Lung (tissue), 12 donors: ENCODE results near the gene BCL7A. TPM values are rescaled to one million over a fixed set of nuclear protein-coding genes. Genes with fewer than 3 reads are reported as not detected.

Experiments
- ATAC-seq: fragments of 200-7000 bp; cut with Tn5 transposase; one replicate; pipeline ENCODE4 v1.9.1; 2020; ENCODE audit warnings: moderate number of reproducible peaks; ENCODE audit not compliant: insufficient read depth, low FRiP score
- DNase-seq, 3 donors: peaks; one replicate each; pipeline ENCODE4 v3.0.0-alpha.2; 2013 to 2017
- H3K27ac ChIP-seq, 2 donors: one replicate each; pipeline ENCODE4 v1.5.1; 2013; ENCODE audit warnings: mild to moderate bottlenecking in 2 of 2, moderate library complexity in 2 of 2, control low read depth in 1 of 2, inconsistent platforms in 1 of 2, low read depth in 1 of 2, low read length in 1 of 2
- H3K27me3 ChIP-seq, 3 donors: one replicate each; pipeline ENCODE4 v1.5.1; 2013; ENCODE audit warnings: low read length in 2 of 3; ENCODE audit not compliant: control insufficient read depth in 3 of 3, insufficient read depth in 3 of 3
- H3K36me3 ChIP-seq, 4 donors: one replicate each; pipeline ENCODE4 v1.5.1; 2013; ENCODE audit warnings: low read length in 4 of 4, mild to moderate bottlenecking in 1 of 4, moderate library complexity in 1 of 4; ENCODE audit not compliant: control insufficient read depth in 4 of 4, insufficient read depth in 4 of 4
- H3K4me1 ChIP-seq, 5 donors: one replicate each; pipeline ENCODE4 v1.5.1; 2013; ENCODE audit warnings: low read length in 5 of 5, mild to moderate bottlenecking in 2 of 5, moderate library complexity in 1 of 5; ENCODE audit not compliant: control insufficient read depth in 5 of 5, insufficient read depth in 5 of 5
- H3K4me3 ChIP-seq: one replicate; pipeline ENCODE4 v1.5.1; 2013; ENCODE audit warnings: mild to moderate bottlenecking, control low read depth, moderate library complexity
- H3K9ac ChIP-seq, 2 donors: one replicate each; pipeline ENCODE4 v1.5.1; 2013; ENCODE audit warnings: low read length in 2 of 2, control low read depth in 1 of 2; ENCODE audit not compliant: insufficient read depth in 1 of 2
- H3K9me3 ChIP-seq, 4 donors: one replicate each; pipeline ENCODE4 v1.5.1; 2013; ENCODE audit warnings: low read length in 3 of 4, mild to moderate bottlenecking in 1 of 4, moderate library complexity in 1 of 4; ENCODE audit not compliant: control insufficient read depth in 4 of 4, insufficient read depth in 3 of 4
- whole genome bisulfite sequencing, 2 donors: extraction: QIAGEN DNeasy Blood & Tissue Kit; methylation state at CpG; one replicate each; pipeline ENCODE4 v1.1.7; 2013; 5-methylcytosine and 5-hydroxymethylcytosine counted together
- polyA plus RNA-seq, 2 donors: library from polyadenylated mRNA; stranded (reverse); fragments of 200-250 nt; gene quantifications; one replicate each; pipeline ENCODE4 v1.2.1, GENCODE V29; 2013
- total RNA-seq, 2 donors: library from RNA; depleted of rRNA in 1 of 2; stranded (reverse); fragments of >200 nt in 1 of 2; gene quantifications; one replicate each; pipeline ENCODE4 v1.2.1, GENCODE V29; 2014 to 2021
- TF ChIP-seq, protein P1 (sequence below): IDR thresholded peaks from 2 replicates; pipeline ENCODE4 v1.5.1; 2012; ENCODE audit warnings: mild to moderate bottlenecking; ENCODE audit errors: control extremely low read depth, extremely low read depth
- donor health status: control.
- donor health status: control.
- donor health status: Bipolar disorder and iron deficiency.
- donor health status: healthy.
- donor health status: DM: yes; HTN: yes; CAD: no.

BCL7A gene
- total and polyA plus RNA-seq, 4 donors: 3.4 to 21.2 (median 8.8) TPM

DNA sequence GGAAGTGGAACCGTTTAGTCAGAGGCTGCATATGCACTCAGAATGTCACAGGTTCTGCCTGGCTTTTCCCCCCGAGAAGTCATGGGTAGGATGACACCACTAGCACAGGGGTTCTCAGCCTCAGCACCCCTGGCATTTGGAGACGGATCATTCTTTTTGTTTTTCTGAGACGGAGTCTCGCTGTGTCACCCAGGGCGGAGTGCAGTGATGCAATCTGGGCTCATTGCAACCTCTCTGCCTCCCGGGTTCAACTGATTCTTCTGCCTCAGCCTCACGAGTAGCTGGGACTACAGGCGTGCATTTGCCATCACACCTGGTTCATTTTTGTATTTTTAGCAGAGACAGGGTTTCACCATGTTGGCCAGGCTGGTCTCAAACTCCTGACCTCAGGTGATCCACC is 28.1 kb downstream of the BCL7A start:
- WGBS, 2 donors: 70 to 81% methylated on average over 9 of the region's 9 CpGs
- ATAC-seq: no peak
- H3K9ac ChIP-seq: no peak overlapping the region

DNA sequence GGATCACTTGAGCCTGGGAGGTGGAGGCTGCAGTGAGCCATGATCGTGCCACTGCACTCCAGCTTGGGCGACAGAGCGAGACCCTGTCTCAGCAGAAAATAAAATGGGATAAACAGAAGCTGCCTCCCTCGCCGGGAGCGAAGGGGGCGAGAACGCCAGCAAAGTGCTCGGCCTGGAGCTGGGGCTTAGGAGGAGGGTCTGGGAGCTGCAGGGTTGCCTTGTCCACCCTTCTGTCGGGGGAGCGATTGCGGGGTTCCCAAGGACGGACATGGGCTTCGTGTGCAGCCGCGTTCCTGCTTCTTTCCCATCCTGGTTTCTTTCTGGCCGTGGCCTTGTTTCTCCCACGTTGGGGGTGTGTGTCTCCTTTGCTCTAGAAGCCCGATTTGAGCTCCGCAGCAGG is 29.0 kb downstream of the BCL7A start:
- 91 to 94% methylated on average over 20 of the region's 20 CpGs for WGBS, 2 donors
- H3K27me3 ChIP-seq: no peaks in the 10 kb centered on the region
- DNase-seq (no peak), ATAC-seq (no peak)
- TF ChIP-seq, protein P1, sequence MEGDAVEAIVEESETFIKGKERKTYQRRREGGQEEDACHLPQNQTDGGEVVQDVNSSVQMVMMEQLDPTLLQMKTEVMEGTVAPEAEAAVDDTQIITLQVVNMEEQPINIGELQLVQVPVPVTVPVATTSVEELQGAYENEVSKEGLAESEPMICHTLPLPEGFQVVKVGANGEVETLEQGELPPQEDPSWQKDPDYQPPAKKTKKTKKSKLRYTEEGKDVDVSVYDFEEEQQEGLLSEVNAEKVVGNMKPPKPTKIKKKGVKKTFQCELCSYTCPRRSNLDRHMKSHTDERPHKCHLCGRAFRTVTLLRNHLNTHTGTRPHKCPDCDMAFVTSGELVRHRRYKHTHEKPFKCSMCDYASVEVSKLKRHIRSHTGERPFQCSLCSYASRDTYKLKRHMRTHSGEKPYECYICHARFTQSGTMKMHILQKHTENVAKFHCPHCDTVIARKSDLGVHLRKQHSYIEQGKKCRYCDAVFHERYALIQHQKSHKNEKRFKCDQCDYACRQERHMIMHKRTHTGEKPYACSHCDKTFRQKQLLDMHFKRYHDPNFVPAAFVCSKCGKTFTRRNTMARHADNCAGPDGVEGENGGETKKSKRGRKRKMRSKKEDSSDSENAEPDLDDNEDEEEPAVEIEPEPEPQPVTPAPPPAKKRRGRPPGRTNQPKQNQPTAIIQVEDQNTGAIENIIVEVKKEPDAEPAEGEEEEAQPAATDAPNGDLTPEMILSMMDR: no peak
- no peaks in the 10 kb centered on the region for H3K9me3 ChIP-seq
- no peak overlapping the region for H3K9ac ChIP-seq
- no peak overlapping the region for H3K4me3 ChIP-seq
- H3K27ac ChIP-seq: peak overlapping the region; percentile 13 to 79
- peaks cover 0 to 5% (median 0%) of the 10 kb centered on the region in 5 donors for H3K4me1 ChIP-seq
- peaks cover 0 to 9% (median 5%) of the 10 kb centered on the region in 4 donors for H3K36me3 ChIP-seq

More for the DNA sequence above, 28.1 kb downstream of the BCL7A start:
- Histone ChIP-seq H3K36me3 (peaks cover 0 to 6% (median 4%) of the 10 kb centered on the region in 4 donors), H3K4me3 (no peak overlapping the region), H3K27ac (no peak overlapping the region), H3K9me3 (no peaks in the 10 kb centered on the region), H3K4me1 (peaks cover 0 to 5% (median 0%) of the 10 kb centered on the region in 5 donors), H3K27me3 (no peaks in the 10 kb centered on the region)
- TF ChIP-seq, protein P1: no peak
- no peak for DNase-seq

DNA sequence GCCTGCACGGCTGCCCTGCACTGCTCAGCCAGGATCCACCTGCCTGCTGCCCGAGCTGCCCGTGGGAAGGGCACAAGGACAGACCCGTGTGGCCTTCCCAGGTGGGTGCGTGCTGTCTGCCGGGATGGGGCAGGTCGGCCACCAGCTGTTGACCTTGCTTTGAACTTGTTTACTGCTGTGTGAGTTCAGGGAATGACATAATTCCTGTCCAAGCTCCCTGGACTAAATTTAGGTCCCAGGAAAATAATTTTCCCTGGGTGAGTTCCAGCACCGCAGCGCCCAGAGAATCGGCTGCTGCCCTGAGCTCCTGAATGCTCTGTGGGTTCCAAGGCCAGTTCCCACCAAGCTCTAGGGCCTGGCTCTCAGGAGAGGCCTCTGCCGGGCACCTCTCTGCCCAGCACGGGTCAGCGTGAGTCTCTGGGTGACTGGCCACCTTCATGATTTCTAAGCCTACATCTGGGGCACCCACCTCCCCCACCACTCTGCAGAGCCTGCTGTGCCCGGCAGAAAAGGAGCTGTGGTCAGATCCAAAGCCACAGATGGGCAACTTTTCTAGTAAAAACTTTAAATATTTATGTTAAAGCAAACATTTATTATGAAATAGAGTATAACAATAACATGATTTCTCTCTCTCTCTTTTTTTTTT is 29.7 kb downstream of the BCL7A start:
- Histone ChIP-seq H3K27ac (peak overlapping the region; percentile 13 to 79), H3K27me3 (no peaks in the 10 kb centered on the region), H3K4me1 (peaks cover 0 to 5% (median 0%) of the 10 kb centered on the region in 5 donors), H3K36me3 (peaks cover 0 to 5% (median 3%) of the 10 kb centered on the region in 4 donors), H3K4me3 (no peak overlapping the region), H3K9ac (no peak overlapping the region), H3K9me3 (no peaks in the 10 kb centered on the region)
- DNase-seq (peak in 1 of 3 donors; percentile 39), ATAC-seq (no peak)
- TF ChIP-seq, protein P1: no peak
- WGBS, 2 donors: 42 to 70% methylated on average over 14 of the region's 14 CpGs
